Right ventricle myocardium inferior (tissue), 1 donor: Measurements from ENCODE around the gene WNT9A. TPM values are rescaled to one million over a fixed set of nuclear protein-coding genes. Genes with fewer than 3 reads are reported as not detected.

Experiments used
- ATAC-seq: fragments of 200-7000 bp; cut with Tn5 transposase; one replicate; pipeline ENCODE4 v1.9.1; 2020; ENCODE audit warnings: mild to moderate bottlenecking, moderate library complexity
- DNase-seq: peaks from one replicate; pipeline ENCODE4 v3.0.0; 2021; ENCODE audit errors: missing footprints
- intact Hi-C: fragments of 100-400 bp; cut with DNase I; formaldehyde crosslinking; loops from one replicate; pipeline ENCODE4 v1.11.0; 2022
- total RNA-seq: library from RNA; stranded (reverse); fragmentation: NEBNext Ultra II Directional; extraction: Animal tissue kit (Norgen Biotek cat#: 25700); gene quantifications from one replicate; pipeline ENCODE4 v1.2.1, GENCODE V29; 2021
- donor health status: DM: no; HTN: yes; CAD: no; lungs with severe emphysema.

WNT9A gene
- total RNA-seq, 1 donor from 2014 or later: 0.73 TPM

- intact Hi-C loops: no loop called here
- DNase-seq (peak; percentile 43), ATAC-seq (no peak)
Observed at GRCh38 chr1:227904541-227905335, 43.0 kb downstream of the WNT9A start.

GRCh38 chr1:227903614-227904501 is 43.9 kb downstream of the WNT9A start:
- intact Hi-C loops: no loop called here
- peak; percentile 54 for DNase-seq
- no peak for ATAC-seq

- DNase-seq: peak; percentile 56
- intact Hi-C loops: no loop called here
- ATAC-seq: no peak
Observed at GRCh38 chr1:227903061-227903521, 44.6 kb downstream of the WNT9A start.

- DNase-seq (peak; percentile 33), ATAC-seq (no peak)
- intact Hi-C loops: no loop called here
Observed at GRCh38 chr1:227902641-227902990, 45.1 kb downstream of the WNT9A start.

- intact Hi-C loops: no loop called here
- ATAC-seq: no peak
- no peak for DNase-seq
Observed at GRCh38 chr1:227901906-227902640, 45.7 kb downstream of the WNT9A start.

GRCh38 chr1:227901239-227901905 is 46.4 kb downstream of the WNT9A start:
- peak; percentile 45 for DNase-seq
- ATAC-seq: no peak
- intact Hi-C loops: no loop called here

GRCh38 chr1:227900571-227901051 is 47.1 kb downstream of the WNT9A start:
- ATAC-seq: no peak
- peak; percentile 8 for DNase-seq
- intact Hi-C loops: no loop called here

- no peak for ATAC-seq
- intact Hi-C loops: no loop called here
Observed at GRCh38 chr1:227899820-227900449, 47.8 kb downstream of the WNT9A start.

GRCh38 chr1:227899141-227899819 is 48.5 kb downstream of the WNT9A start:
- DNase-seq (peak; percentile 37), ATAC-seq (no peak)
- intact Hi-C loops: no loop called here

More at GRCh38 chr1:227899820-227900449, 47.8 kb downstream of the WNT9A start:
- peak; percentile 41 for DNase-seq

- peak; percentile 22 for DNase-seq
- intact Hi-C loops: no loop called here
- ATAC-seq: no peak
Observed at GRCh38 chr1:227898502-227899140, 49.1 kb downstream of the WNT9A start.

- intact Hi-C loops: no loop called here
- ATAC-seq: no peak
- DNase-seq: peak; percentile 41
Observed at GRCh38 chr1:227897704-227898438, 49.9 kb downstream of the WNT9A start.

GRCh38 chr1:227896710-227897655 is 50.7 kb downstream of the WNT9A start:
- peak; percentile 16 for DNase-seq
- ATAC-seq: no peak
- intact Hi-C loops: no loop called here

GRCh38 chr1:227895828-227896685 is 51.7 kb downstream of the WNT9A start:
- DNase-seq (peak; percentile 59), ATAC-seq (peak; percentile 35)
- intact Hi-C loops: no loop called here

GRCh38 chr1:227894831-227895451 is 52.8 kb downstream of the WNT9A start:
- ATAC-seq: no peak
- intact Hi-C loops: no loop called here

More at GRCh38 chr1:227894831-227895451, 52.8 kb downstream of the WNT9A start:
- peak; percentile 28 for DNase-seq
